NT2/D1 (cell line): ENCODE data around the gene PPP2R1B.
"Not testable (repeated sequence)": the region's sequence is repeated elsewhere in the genome, so short reads cannot be mapped to it uniquely, and the experiment has no call there.

Experiments
- SUZ12 ChIP-seq: IDR thresholded peaks from 2 replicates; pipeline ENCODE4 v1.6.1; 2011; ENCODE audit not compliant: insufficient read length, insufficient read depth; ENCODE audit errors: extremely low read depth
- YY1 ChIP-seq: IDR thresholded peaks from 2 replicates; pipeline ENCODE4 v1.6.1; 2011; ENCODE audit not compliant: insufficient read length, insufficient read depth
- ZNF274 ChIP-seq: IDR thresholded peaks from 2 replicates; pipeline ENCODE4 v1.6.1; 2011; ENCODE audit warnings: mild to moderate bottlenecking, low read depth, low read length

DNA sequence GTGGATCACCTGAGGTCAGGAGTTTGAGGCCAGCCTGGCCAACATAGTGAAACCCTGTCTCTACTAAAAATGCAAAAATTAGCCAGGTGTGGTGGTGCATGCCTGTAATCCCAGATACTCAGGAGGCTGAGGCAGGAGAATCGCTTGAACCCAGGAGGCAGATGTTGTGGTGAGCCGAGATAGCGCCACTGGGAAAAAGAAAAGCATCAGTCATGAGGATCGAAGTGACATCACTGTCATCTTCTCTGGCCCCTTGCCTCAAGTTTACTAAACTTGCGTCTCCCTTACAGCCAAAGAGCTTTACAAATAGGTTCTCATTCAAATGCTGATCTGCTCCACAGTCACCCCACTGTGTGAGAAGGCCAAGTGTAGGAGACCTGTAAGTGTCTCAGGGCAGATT is 5.0 kb upstream of the PPP2R1B start:
- TF ChIP-seq ZNF274, SUZ12, YY1: not testable (repeated sequence)
